Calu3 (cell line): ENCODE data around the gene DGKA. TPM values are rescaled to one million over a fixed set of nuclear protein-coding genes. Genes with fewer than 3 reads are reported as not detected.

ENCODE experiments used
- BruUV-seq: library from RNA; stranded (reverse); fragments of 400-500 nt; replicated peaks from 2 replicates; lab custom pipeline; 2021; lab: Mats Ljungman, UMichigan
- CTCF ChIA-PET: fragments of 300-600 bp; sonication (Branson Sonifier 250); formaldehyde crosslinking; loops from one replicate; lab custom pipeline; 2022; ENCODE audit warnings: antibody characterized with exemption; lab: Charles Lee
- DNase-seq: peaks from one replicate; pipeline ENCODE4 v3.0.0; 2022
- H3K27ac Mint-ChIP-seq: one replicate; pipeline ENCODE4 v1.8.0; 2022; ENCODE audit warnings: mixed read lengths; ENCODE audit not compliant: unreplicated experiment
- H3K27me3 Mint-ChIP-seq: one replicate; pipeline ENCODE4 v1.8.0; 2022; ENCODE audit warnings: mixed read lengths; ENCODE audit not compliant: unreplicated experiment
- H3K36me3 Mint-ChIP-seq: one replicate; pipeline ENCODE4 v1.8.0; 2022; ENCODE audit warnings: mild to moderate bottlenecking, moderate library complexity, mixed read lengths; ENCODE audit not compliant: insufficient read depth, unreplicated experiment
- H3K4me1 Mint-ChIP-seq: one replicate; pipeline ENCODE4 v1.8.0; 2022; ENCODE audit warnings: mild to moderate bottlenecking, low read depth, mixed read lengths; ENCODE audit not compliant: unreplicated experiment
- H3K4me3 Mint-ChIP-seq: one replicate; pipeline ENCODE4 v1.8.0; 2022; ENCODE audit warnings: mild to moderate bottlenecking, low read depth, moderate library complexity, mixed read lengths; ENCODE audit not compliant: unreplicated experiment
- H3K9me3 Mint-ChIP-seq: one replicate; pipeline ENCODE4 v1.8.0; 2022; ENCODE audit warnings: low read depth, mixed read lengths; ENCODE audit not compliant: unreplicated experiment
- intact Hi-C: fragments of 100-400 bp; cut with micrococcal nuclease; formaldehyde crosslinking; loops from one replicate; pipeline ENCODE4 v1.10.0; 2022; ENCODE audit not compliant: unreplicated experiment
- total RNA-seq: library from RNA; stranded (reverse); gene quantifications from 2 replicates; pipeline ENCODE4 v1.2.3, GENCODE V29; 2022
- TF ChIP-seq, protein P1 (sequence below): fragments of 200-600 bp; IDR thresholded peaks from one replicate; pipeline ENCODE4 v1.8.0; 2022; ENCODE audit warnings: antibody characterized with exemption; ENCODE audit not compliant: unreplicated experiment

DGKA gene
- total RNA-seq, 1 experiment from 2014 or later, result 51.2 TPM

DNA sequence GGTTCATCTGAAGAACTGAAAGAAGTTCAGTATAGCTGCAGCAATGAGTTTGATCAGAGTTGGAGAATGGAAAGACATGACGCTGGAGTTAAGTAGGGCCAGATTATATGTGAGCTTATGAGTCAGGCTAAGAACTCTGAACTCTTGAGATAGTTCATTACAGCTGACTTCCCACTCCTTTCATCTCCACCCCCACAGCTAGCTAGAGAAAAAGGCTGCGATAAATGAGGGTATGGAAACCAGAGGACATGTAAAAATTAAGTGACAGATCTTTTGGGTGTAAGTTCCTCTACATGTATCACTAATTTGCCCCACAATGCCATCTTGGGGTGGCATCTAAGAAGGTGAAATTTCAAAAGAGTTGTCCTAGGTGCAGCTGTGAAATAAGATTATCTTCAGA lies 31.9 kb upstream of the DGKA start:
- DNase-seq, result no peak
- Mint-ChIP-seq H3K4me3 (no peak overlapping the region), H3K9me3 (no peaks in the 10 kb centered on the region), H3K27ac (no peak overlapping the region), H3K4me1 (no peaks in the 10 kb centered on the region), H3K27me3 (no peaks in the 10 kb centered on the region), H3K36me3 (peaks cover 25% of the 10 kb centered on the region)
- TF ChIP-seq, protein P1, sequence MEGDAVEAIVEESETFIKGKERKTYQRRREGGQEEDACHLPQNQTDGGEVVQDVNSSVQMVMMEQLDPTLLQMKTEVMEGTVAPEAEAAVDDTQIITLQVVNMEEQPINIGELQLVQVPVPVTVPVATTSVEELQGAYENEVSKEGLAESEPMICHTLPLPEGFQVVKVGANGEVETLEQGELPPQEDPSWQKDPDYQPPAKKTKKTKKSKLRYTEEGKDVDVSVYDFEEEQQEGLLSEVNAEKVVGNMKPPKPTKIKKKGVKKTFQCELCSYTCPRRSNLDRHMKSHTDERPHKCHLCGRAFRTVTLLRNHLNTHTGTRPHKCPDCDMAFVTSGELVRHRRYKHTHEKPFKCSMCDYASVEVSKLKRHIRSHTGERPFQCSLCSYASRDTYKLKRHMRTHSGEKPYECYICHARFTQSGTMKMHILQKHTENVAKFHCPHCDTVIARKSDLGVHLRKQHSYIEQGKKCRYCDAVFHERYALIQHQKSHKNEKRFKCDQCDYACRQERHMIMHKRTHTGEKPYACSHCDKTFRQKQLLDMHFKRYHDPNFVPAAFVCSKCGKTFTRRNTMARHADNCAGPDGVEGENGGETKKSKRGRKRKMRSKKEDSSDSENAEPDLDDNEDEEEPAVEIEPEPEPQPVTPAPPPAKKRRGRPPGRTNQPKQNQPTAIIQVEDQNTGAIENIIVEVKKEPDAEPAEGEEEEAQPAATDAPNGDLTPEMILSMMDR, result no peak
- intact Hi-C loops, result no loop called here
- no TSS peak for BruUV-seq
- CTCF ChIA-PET, result interaction anchor here (0.6 kb wide), 2 partner anchors 83 to 149 kb away, joined by 3 to 5 read pairs; no protein-coding TSS in a partner anchor

DNA sequence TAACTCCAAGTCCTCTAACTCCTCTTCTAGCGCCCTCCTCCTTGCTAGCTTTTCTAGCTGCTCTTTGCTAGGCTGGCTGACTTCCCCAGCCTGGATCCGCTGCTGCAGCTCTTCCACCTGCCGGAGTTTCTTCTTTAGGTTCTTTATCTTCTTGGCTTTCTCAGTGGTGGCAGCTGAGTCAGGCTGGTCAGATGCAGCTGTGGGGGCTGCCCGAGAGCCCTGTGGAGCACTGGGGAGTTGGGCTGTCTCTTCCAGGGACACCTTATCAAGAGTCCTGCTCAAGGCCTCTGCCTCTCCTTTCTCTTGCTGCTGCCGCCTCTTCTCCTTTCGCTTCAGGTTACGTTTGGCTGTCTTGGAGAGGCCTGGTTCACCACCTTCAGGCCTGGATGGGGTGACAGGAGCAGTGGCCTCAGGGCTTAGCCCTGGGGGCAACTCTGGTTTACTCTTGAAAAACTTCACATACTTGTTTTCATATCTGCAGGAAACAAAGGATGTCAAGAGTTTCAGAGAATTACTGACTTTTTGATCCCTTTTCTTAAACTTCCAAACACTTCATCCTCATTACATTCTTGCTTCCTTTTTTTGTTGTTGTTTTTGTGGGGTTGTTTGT lies 29.0 kb upstream of the DGKA start:
- TF ChIP-seq, protein P1, result no peak
- no TSS peak for BruUV-seq
- DNase-seq, result no peak
- H3K4me1 Mint-ChIP-seq, result no peaks in the 10 kb centered on the region
- intact Hi-C loops, result no loop called here
- no peaks in the 10 kb centered on the region for H3K27me3 Mint-ChIP-seq
- H3K36me3 Mint-ChIP-seq, result peaks cover 25% of the 10 kb centered on the region
- no peak overlapping the region for H3K4me3 Mint-ChIP-seq
- no peaks in the 10 kb centered on the region for H3K9me3 Mint-ChIP-seq
- H3K27ac Mint-ChIP-seq, result no peak overlapping the region
- CTCF ChIA-PET, result no interaction called here

DNA sequence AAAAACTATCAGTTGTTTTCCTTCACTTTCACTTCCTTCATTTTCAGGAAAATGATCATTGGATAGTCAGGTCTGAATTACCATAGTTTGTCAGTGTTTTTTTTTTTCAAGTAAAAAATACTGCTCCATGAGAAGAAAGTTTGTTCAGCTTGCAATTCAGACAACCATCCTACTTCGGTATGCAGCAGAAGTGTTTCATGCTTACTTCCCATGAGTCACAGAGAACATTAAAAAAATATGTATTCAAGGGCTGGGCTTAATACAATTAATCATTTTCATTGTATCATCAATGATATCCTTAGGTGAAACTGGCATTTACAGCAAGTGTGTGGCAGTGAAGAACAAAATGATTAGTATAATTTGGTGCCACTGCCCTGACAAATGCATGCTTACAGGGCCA lies 24.9 kb upstream of the DGKA start:
- TF ChIP-seq, protein P1, result no peak
- Mint-ChIP-seq H3K9me3 (no peaks in the 10 kb centered on the region), H3K4me3 (no peak overlapping the region), H3K27me3 (no peaks in the 10 kb centered on the region), H3K27ac (no peak overlapping the region), H3K36me3 (peaks cover 23% of the 10 kb centered on the region), H3K4me1 (peaks cover 17% of the 10 kb centered on the region)
- DNase-seq, result no peak
- BruUV-seq, result no TSS peak
- CTCF ChIA-PET, result interaction anchor here (0.5 to 0.6 kb wide), 2 partner anchors 20 to 169 kb away, joined by 3 to 4 read pairs; no protein-coding TSS in a partner anchor
- intact Hi-C loops, result loop anchor here (5.0 kb wide), 1 partner anchor 79 kb away; the partner anchor contains the start of gene DNAJC14

DNA sequence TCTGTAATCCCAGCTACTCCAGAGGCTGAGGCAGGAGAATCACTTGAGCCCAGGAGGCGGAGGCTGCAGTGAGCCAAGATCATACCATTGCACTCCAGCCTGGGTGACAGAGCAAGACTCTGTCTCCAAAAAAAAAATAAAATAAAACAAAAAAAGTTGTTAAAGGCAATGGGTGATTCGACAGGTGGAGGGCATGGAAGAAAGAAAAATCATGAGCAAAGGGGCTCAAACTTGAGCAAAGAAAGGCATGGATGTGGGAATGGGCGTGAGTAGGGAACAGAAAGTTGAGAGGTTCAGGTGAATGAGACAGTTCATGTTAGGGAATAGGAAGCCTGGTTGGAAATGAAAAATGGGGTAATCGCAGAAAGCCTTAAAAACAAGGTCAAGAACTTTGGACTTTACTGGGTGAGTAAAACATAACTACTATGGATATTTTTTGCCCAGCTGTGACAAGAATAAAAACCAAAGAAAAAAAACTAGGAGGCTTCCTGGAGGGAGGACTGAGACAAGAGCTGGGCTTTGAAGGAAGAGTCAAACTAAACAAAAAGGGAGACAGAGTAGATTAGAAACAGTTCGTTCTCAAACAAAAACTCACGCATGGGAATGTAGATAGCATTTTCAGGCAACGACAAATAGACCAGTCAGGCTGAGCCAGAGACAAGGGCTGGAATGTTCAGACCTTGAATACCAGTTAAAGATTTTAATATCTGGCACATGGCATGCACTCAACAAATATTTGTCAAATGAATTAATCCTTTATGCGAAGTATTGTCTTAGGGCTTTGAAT lies 22.0 kb upstream of the DGKA start:
- intact Hi-C loops, result loop anchor here (5.0 kb wide), 1 partner anchor 82 kb away; the partner anchor contains the start of gene DNAJC14
- DNase-seq, result peak; percentile 26
- H3K27ac Mint-ChIP-seq, result peak overlapping the region; percentile 35
- peaks cover 12% of the 10 kb centered on the region for H3K36me3 Mint-ChIP-seq
- H3K4me1 Mint-ChIP-seq, result peaks cover 17% of the 10 kb centered on the region
- H3K27me3 Mint-ChIP-seq, result no peaks in the 10 kb centered on the region
- CTCF ChIA-PET, result no interaction called here
- H3K4me3 Mint-ChIP-seq, result peak overlapping the region; percentile 40
- no TSS peak for BruUV-seq
- TF ChIP-seq, protein P1, result no peak
- H3K9me3 Mint-ChIP-seq, result no peaks in the 10 kb centered on the region
